GM12872 (cell line): ENCODE results near the gene CIC.

ENCODE experiments used
- TF ChIP-seq, protein P1 (sequence below): IDR thresholded peaks from 3 replicates; pipeline ENCODE4 v1.5.1; 2011; ENCODE audit warnings: low read depth, mild to moderate bottlenecking, low read length, moderate library complexity; ENCODE audit not compliant: insufficient read depth

CIC gene

DNA sequence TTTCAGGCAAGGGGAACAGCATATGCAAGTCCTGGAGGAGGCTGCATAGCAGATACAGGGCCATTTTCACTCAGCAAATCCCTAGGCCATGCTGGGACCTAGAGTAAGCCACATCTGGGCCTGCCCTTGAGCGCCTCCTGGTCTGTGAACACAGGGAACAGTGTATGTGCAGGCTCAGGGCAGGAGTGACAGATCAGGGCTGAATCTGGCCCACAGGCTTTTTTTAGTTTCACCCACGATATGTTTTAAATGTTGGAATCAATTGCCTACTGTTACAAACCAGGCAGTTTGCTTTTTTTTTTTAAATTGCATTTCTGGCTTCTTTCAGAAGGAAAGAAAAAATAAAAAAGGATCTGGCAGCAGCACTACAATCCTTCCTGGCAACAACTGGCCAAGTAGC is 42.6 kb downstream of the CIC start:
- TF ChIP-seq, protein P1, sequence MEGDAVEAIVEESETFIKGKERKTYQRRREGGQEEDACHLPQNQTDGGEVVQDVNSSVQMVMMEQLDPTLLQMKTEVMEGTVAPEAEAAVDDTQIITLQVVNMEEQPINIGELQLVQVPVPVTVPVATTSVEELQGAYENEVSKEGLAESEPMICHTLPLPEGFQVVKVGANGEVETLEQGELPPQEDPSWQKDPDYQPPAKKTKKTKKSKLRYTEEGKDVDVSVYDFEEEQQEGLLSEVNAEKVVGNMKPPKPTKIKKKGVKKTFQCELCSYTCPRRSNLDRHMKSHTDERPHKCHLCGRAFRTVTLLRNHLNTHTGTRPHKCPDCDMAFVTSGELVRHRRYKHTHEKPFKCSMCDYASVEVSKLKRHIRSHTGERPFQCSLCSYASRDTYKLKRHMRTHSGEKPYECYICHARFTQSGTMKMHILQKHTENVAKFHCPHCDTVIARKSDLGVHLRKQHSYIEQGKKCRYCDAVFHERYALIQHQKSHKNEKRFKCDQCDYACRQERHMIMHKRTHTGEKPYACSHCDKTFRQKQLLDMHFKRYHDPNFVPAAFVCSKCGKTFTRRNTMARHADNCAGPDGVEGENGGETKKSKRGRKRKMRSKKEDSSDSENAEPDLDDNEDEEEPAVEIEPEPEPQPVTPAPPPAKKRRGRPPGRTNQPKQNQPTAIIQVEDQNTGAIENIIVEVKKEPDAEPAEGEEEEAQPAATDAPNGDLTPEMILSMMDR, result peak; percentile 25; the same call in 1 of the 3 replicates

DNA sequence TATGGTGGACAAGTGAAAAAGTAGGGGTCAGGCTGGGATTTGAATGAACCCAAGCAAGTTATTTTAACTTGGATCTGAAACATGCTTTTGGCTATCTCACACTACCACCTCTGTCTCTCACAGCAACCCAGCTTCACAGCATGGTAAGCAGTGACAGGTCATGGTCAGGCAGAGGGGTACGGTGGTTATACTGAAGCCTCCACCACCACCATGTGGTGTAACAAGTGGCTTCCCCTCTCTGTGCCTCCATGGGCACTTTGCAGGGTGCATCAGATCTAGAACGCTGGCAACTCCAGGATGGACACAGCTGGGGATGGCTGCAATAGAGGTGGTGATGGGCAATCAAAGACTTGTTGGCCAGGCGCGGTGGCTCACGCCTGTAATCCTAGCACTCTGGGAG is 43.3 kb downstream of the CIC start:
- TF ChIP-seq, protein P1, result no peak

DNA sequence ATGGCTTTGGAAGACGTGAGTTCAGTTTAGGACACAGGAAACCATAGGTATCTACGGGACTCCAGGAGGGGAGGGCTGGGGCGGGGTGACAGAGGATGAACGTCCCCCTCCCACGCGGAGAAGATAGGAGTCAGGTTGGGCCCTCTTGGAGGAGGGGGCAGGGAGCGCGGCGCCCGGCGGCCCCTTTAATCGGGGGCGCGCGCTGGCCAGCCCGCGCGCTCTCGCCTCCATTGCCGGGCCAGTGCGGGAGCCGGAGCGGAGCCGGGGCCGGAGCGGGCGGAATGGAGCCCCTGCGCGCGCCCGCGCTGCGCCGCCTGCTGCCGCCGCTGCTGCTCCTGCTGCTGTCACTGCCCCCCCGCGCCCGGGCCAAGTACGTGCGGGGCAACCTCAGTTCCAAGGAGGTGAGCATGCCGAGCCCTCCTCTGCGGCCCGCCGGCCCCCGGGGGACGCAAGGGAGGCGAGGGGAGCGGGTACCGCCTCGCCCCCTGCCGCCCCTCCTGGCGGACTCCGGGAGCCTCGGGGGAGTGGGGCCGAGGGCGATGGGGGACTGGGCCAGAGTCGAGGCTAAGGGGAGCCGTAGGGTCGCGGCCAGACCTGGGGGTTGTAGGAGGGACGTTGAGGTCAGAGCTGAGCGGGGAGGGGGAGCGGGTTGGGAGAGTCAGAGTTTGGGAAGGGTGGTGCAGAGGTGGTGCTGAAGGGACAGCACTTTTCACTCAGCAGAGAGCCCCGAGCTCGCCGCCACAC is 44.2 kb downstream of the CIC start, which contains the start of gene TMEM145:
Gene TMEM145 (plus strand): TSS at position 214 of the 744 bp plus-strand sequence. CDS start 68 bp downstream, at position 282.
- TF ChIP-seq, protein P1, result 0 out of 3 replicates have a peak, but pooled peaks have one; percentile 2

DNA sequence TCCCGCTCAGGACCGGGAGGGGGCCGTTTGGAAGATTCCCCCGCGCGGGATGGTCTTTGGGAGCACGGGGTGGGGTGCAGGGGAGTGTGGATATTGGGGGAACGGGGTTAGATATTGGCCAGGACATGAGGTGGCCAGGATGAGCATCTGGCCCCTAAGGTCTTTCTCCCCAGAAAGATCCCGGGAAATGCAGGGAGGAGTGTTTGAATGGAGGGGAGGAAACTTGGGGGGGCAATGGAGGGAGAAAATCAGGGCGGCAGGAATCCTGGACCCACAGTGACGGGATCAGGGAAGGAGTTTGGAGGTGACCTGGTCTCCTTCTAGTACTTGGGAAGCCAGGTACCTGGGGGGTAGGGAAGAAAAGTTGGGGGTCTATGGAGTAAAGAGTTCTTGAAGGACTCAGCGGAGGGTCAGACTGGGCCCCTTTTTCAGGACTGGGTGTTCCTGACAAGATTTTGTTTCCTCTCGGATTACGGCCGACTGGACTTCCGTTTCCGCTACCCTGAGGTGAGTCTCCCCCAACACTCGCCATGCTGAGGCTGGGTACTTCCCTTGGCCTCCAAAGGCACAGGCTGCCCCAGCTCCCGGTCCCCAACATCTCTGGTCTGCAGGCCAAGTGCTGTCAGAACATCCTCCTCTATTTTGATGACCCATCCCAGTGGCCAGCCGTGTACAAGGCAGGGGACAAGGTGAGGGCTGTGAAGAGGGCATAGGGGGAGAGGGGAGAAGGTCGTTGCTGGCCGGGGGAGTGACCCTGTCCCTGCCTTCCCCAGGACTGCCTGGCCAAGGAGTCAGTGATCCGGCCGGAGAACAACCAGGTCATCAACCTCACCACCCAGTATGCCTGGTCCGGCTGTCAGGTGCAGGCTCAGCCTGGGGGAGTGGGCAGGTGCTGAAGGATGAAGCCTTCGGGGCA is 45.0 kb downstream of the CIC start:
- TF ChIP-seq, protein P1, result no peak

DNA sequence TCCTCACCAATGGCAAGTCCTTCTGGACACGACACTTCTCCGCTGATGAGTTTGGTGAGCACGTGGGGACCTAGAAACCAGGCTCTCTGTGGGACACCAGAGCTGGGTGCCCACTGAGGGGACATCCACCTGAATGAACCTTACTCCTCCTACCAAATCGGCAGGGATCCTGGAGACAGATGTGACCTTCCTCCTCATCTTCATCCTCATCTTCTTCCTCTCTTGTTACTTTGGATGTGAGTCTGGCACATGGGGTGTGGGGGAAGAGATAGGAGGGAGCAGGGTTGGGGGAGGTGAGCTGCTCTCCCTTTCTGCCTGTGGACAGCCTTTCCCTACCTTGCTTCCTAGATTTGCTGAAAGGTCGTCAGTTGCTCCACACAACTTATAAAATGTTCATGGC is 46.0 kb downstream of the CIC start:
- TF ChIP-seq, protein P1, result no peak

DNA sequence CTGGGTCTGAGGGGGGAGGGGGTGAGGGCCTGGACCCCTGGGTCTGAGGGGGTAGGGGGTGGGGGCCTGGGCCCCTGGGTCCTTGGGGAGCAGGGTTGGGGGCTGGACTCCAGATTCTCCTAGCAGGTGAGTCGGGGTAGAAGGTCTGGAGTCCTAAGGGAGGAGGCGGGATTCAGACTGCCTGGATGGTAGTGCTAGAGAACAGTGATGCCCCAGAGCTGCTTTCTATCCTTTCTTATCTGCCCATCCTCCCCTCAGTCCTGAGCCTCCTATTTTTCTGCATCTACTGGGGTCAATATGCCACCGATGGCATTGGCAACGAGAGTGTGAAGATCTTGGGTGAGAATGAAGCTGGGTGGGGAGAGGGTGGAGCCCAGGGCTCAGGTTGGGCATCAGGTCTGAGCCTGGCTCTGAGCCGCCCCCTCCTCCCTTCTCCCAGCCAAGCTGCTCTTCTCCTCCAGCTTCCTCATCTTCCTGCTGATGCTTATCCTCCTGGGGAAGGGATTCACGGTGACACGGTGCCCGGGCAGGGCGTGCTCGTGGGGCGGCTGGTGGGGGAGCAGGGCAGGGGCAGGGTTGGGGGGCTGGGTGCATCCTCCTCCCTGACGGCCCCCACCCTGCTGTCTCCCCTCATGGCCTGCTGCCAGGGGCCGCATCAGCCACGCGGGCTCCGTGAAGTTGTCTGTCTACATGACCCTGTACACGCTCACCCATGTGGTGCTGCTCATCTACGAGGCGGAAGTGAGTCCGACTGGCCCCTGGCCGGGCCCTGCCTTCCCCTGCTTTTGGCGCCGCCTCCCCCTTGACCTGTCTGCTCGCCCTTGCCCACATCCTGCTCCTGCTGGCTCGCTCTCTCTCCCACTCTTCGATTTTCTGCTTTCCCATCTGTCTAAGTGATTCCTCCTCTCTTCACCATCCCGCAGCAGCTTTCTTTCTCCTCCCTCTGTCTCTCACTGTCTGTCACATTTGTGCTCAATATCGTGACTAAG is 47.5 kb downstream of the CIC start:
- TF ChIP-seq, protein P1, result no peak

DNA sequence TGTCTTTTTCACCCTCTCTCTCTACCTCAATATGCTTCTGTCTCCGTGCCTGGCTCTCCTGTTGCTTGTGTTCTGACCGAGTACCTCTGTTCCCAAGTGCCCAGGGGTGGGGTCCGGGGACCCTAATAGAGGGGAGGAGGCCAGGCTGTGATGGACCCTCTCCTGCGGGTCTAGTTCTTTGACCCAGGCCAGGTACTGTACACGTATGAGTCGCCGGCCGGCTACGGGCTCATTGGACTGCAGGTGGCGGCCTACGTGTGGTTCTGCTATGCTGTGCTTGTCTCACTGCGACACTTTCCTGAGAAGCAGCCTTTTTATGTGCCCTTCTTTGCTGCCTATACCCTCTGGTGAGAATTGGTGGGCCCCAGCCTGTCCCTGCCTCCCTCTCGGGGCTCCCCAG is 48.5 kb downstream of the CIC start:
- TF ChIP-seq, protein P1, result no peak
